ENCODE results near the gene SLC1A2. TPM values are rescaled to one million over a fixed set of nuclear protein-coding genes. Genes with fewer than 3 reads are reported as not detected.
A peak's percentile ranks its signal among the peaks of the same experiment; 100 is the strongest.

SLC1A2 gene
- total RNA-seq, 1 donor from 2014 or later: 0.58 TPM

DNA sequence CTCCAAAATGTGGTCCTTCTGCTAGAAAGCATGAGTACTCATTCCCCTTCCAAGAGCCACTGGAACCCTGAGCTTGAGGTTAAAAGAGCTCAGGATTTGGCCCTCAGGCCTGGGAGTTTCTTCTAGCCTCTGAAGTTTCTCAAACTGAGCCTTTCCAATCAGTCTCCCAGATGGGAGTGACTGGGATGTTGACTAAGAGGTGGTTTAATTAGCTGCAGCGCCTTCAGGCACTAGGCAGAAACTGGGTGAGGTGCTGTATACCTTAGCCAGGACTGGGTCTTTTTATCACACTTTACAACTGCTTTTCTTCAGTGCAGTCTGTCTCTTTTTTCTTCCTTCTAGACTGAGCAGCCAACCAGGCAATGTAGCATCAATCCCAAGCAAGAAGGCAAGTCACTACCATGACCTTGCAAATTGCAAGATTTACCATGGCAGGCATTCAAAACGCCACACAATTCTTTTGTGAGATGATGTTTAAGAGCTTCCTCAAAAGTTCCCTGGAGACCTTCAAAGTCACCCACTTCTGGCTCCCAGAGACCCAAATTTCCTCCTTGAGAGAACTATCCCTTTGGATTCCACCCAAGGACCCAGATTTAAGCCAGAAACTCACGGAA, 93.0 kb downstream of the SLC1A2 start:
- no peak for DNase-seq (ENCODE audit: low spot score)

DNA sequence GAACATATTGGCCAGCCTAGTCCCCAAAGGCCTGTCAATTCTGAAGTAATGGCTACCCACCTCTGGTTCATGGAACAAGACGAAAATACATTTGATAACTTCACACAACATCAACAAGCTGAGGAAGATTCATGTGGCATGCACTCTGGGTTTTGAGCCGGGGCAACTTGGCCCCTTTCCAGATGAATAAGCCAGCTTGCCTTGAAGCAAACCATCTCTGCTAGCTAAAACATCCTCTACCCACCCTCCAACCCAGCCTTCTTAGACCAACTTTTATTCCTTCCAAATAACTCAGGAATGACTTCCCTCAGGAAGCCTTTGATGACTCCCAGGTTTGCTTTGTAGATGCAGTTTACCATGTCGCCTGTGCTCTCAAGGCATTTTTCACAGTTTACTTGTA, 94.4 kb downstream of the SLC1A2 start:
- no peak for DNase-seq (ENCODE audit: low spot score)

GRCh38 chr11:35324183-35324886, 95.0 kb downstream of the SLC1A2 start:
- DNase-seq (ENCODE audit: low spot score): no peak

- DNase-seq (ENCODE audit: low spot score): no peak
Measured at GRCh38 chr11:35323076-35323868, 96.1 kb downstream of the SLC1A2 start.

GRCh38 chr11:35322318-35322979, 96.9 kb downstream of the SLC1A2 start:
- DNase-seq (ENCODE audit: low spot score): no peak

DNA sequence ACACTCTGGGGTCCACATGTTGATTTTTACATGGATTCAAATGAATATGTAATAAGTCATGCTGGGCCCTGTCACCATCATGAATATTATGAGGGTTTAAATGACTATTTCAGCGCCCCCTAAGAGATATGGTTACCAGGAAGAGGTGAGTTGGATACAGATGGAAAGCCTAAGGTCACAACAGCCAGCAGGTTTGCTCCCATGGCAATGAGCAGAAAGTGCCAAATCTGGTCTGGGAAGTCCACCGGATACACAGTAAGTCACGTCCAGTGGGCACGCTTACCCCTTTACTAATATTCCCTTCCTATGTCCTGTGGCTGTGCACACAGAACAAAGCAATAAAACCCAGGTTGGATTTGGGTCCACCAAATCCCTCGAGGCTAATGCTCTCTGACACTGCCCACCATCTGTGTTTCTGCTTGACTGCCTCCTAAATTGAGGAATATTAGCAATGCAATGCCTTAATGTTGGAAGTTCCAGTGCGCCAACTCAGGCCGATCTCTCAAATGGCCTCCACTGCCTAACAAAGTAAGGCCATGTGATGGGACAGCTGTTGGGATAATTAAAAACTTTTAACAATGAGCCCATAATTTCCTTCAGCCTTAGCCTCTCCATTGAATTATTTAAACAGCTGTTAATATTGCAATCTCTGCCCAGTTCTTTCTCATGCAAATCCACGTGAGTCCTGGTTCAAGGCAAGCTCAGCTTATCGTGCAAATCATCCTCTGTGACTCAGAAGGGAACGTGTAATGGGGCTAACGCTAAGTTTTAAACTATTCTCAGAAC, 97.6 kb downstream of the SLC1A2 start:
- DNase-seq (ENCODE audit: low spot score): no peak

- no peak for DNase-seq (ENCODE audit: low spot score)
Measured at GRCh38 chr11:35321111-35321510, 98.2 kb downstream of the SLC1A2 start.

- DNase-seq (ENCODE audit: low spot score): no peak
Measured at GRCh38 chr11:35318977-35319925, 100.1 kb downstream of the SLC1A2 start.

GRCh38 chr11:35318309-35318708, 101.0 kb downstream of the SLC1A2 start:
- no peak for DNase-seq (ENCODE audit: low spot score)

- no peak for DNase-seq (ENCODE audit: low spot score)
Measured at GRCh38 chr11:35317253-35317652, 102.1 kb downstream of the SLC1A2 start.

DNA sequence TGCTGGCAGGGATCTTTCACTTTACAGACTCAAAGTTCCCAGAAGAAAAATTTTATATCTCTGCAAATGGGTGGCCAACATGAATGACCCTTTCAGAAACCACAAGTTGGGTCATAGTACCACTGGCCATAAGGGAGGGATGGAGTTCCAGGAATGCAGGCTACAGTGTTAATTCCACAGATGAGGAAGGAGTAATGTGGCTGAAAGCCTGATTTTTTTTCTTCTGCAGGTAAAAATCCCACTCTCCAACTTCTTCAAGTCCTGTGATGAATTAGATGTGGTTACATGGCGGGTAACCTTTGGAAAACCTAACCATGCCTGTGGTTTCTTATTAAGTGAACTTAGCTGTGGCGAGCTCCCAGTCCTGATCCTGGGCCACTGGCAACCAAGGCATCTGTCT, 103.2 kb downstream of the SLC1A2 start:
- DNase-seq (ENCODE audit: low spot score): no peak

- no peak for DNase-seq (ENCODE audit: low spot score)
Measured at GRCh38 chr11:35313760-35314153, 105.6 kb downstream of the SLC1A2 start.

DNA sequence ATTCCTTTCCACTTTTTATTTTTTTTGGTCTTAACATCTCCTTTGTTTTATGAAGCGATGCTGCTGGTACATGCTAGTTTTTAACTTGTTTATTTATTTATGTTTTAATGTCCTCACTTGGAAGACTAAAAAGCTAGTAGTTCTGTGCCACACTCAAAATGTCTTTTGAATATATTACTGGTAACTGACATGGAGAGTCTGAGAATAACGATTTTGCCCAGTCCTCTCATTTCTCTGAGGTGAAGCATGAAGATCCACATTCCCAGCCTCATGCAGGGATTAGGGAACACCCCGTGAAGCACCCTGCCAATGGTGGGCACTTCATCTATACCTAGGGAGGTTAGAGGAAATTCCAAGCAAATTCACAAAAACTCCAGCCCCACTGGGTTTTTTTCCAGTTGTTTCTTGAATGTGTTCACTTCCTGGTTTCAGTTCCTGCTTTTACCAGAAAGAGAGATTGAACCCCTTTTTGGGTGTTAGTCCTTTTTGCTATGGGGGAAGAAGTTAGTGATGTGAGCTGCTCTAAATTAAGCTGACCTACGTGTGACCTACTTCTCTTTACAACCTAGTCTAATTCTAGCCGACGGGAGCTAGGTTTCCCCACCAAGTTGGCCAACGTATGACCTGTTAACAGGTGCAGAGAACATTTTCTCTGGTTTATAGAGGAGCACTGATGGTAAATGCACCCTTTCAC, 106.1 kb downstream of the SLC1A2 start:
- DNase-seq (ENCODE audit: low spot score): no peak

DNA sequence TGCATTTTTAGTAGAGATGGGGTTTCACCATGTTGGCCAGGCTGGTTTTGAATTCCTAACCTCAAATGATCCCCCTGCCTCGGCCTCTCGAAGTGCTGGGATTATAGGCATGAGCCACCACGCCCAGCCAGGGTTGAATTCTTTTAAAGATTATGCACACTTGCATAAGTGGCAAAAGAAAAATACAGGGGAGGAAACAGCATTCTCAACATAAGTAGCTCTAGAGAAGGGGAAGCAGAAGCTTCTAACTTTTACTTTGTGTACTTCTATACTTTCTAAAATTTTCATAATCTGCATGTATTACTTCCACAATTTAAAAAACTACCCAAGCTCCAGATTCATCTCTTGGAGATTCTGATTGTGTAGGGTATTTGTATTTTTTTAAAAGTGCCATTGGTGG, 108.0 kb downstream of the SLC1A2 start:
- DNase-seq (ENCODE audit: low spot score): no peak

GRCh38 chr11:35308157-35308556, 111.2 kb downstream of the SLC1A2 start:
- DNase-seq (ENCODE audit: low spot score): no peak

- DNase-seq (ENCODE audit: low spot score): no peak
Measured at GRCh38 chr11:35307221-35307621, 112.1 kb downstream of the SLC1A2 start.

GRCh38 chr11:35305670-35306382, 113.5 kb downstream of the SLC1A2 start:
- peak; percentile 33 for DNase-seq (ENCODE audit: low spot score)

- no peak for DNase-seq (ENCODE audit: low spot score)
Measured at GRCh38 chr11:35304900-35305460, 114.4 kb downstream of the SLC1A2 start.

GRCh38 chr11:35304386-35304775, 115.0 kb downstream of the SLC1A2 start:
- DNase-seq (ENCODE audit: low spot score): peak; percentile 63
